Ovary (tissue), 9 donors: ENCODE data around the gene GJE1. TPM values are rescaled to one million over a fixed set of nuclear protein-coding genes. Genes with fewer than 3 reads are reported as not detected.

Experiments used
- DNase-seq, 5 donors: peaks; one replicate each; pipeline ENCODE4 v3.0.0-alpha.2; 2019 to 2020
- H3K27ac ChIP-seq, 2 donors: fragments of 200-600 bp; one replicate each; pipeline versions ENCODE4 v1.5.1 to v1.8.0; 2019 to 2022
- H3K27me3 ChIP-seq: fragments of 200-600 bp; one replicate; pipeline ENCODE4 v1.8.0; 2022
- H3K36me3 ChIP-seq: fragments of 200-600 bp; sonication (generic); one replicate; pipeline ENCODE4 v1.5.1; 2019
- H3K4me1 ChIP-seq: one replicate; pipeline ENCODE4 v1.8.1; 2013; ENCODE audit warnings: mild to moderate bottlenecking, moderate library complexity; ENCODE audit not compliant: insufficient read depth
- H3K4me3 ChIP-seq: fragments of 200-600 bp; sonication (generic); one replicate; pipeline ENCODE4 v1.5.1; 2017
- H3K9me3 ChIP-seq, 2 donors: fragments of 200-600 bp in 1 of 2; sonication (generic) in 1 of 2; one replicate each; pipeline versions ENCODE4 v1.5.1 to v1.8.1; 2013 to 2019; ENCODE audit warnings: mild to moderate bottlenecking in 1 of 2, moderate library complexity in 1 of 2
- EP300 ChIP-seq: sonication (generic); formaldehyde crosslinking; IDR thresholded peaks from one replicate; pipeline ENCODE4 v1.6.1; 2017; ENCODE audit warnings: antibody characterized with exemption
- POLR2A ChIP-seq: fragments of 450-650 bp; IDR thresholded peaks from one replicate; pipeline ENCODE4 v1.6.1; 2017; ENCODE audit warnings: antibody characterized with exemption, mild to moderate bottlenecking, moderate library complexity
- WGBS, 3 donors: extraction: QIAGEN DNeasy Blood & Tissue Kit in 1 of 3; methylation state at CpG; one replicate each; pipeline versions ENCODE4 v1.1.5 to v1.1.7; 2013 to 2017; 5-methylcytosine and 5-hydroxymethylcytosine counted together
- intact Hi-C, 4 donors: fragments of 100-400 bp; cut with DNase I; formaldehyde crosslinking; loops; one replicate each; pipeline versions ENCODE4 v1.11.0 to v1.15.1; 2022 to 2023
- polyA plus RNA-seq, 2 donors: library from polyadenylated mRNA; stranded (reverse); fragments of 200-250 nt in 1 of 2; fragments of 350-450 nt in 1 of 2; fragmentation: Illumina TruSeq in 1 of 2; extraction: RNeasy Lipid Tissue Mini Kit (QIAGEN cat#74804) in 1 of 2; gene quantifications; one replicate each; pipeline ENCODE4 v1.2.3, GENCODE V29; 2013 to 2014
- total RNA-seq, 7 donors: library from RNA; depleted of rRNA in 2 of 7; stranded (reverse); fragments of >200 nt in 2 of 7; fragmentation: NEBNext Ultra II Directional in 3 of 7; extraction: Animal tissue kit (Norgen Biotek cat#: 25700) in 3 of 7; gene quantifications; one replicate each; pipeline versions ENCODE4 v1.1.0 to v1.2.4, GENCODE V29; 2016 to 2023
- TF ChIP-seq, protein P1 (sequence below), 3 donors: fragments of 450-650 bp in 2 of 3; fragments of 200-600 bp in 1 of 3; IDR thresholded peaks; one replicate each; pipeline versions ENCODE4 v1.5.1 to v1.8.0; 2016 to 2022; ENCODE audit warnings: antibody characterized with exemption in 3 of 3, mild to moderate bottlenecking in 1 of 3
- donor health status: DM: no; HTN: no; CAD: no; lungs with moderate emphysema.
- donor health status: DM: no; HTN: no; CAD: no.
- donor health status: Bipolar disorder and iron deficiency.
- donor health status: DM: yes; HTN: yes; CAD: no.
- donor health status: DM: no; HTN: no; CAD: no.
- donor health status: DM: yes; HTN: yes; CAD: no.

GJE1 gene
- total and polyA plus RNA-seq, 9 donors, result not detected

GRCh38 chr6:142112451-142113061 lies 20.2 kb upstream of the GJE1 start:
- Histone ChIP-seq H3K4me3 (no peak overlapping the region), H3K4me1 (no peaks in the 10 kb centered on the region), H3K36me3 (no peaks in the 10 kb centered on the region), H3K9me3 (no peaks in the 10 kb centered on the region), H3K27ac (no peak overlapping the region), H3K27me3 (no peaks in the 10 kb centered on the region)
- peak; percentile 23 to 68 (median 53) for DNase-seq
- 0 to 1% (median 0%) methylated on average over 4 of the region's 4 CpGs for WGBS, 3 donors
- TF ChIP-seq, protein P1, sequence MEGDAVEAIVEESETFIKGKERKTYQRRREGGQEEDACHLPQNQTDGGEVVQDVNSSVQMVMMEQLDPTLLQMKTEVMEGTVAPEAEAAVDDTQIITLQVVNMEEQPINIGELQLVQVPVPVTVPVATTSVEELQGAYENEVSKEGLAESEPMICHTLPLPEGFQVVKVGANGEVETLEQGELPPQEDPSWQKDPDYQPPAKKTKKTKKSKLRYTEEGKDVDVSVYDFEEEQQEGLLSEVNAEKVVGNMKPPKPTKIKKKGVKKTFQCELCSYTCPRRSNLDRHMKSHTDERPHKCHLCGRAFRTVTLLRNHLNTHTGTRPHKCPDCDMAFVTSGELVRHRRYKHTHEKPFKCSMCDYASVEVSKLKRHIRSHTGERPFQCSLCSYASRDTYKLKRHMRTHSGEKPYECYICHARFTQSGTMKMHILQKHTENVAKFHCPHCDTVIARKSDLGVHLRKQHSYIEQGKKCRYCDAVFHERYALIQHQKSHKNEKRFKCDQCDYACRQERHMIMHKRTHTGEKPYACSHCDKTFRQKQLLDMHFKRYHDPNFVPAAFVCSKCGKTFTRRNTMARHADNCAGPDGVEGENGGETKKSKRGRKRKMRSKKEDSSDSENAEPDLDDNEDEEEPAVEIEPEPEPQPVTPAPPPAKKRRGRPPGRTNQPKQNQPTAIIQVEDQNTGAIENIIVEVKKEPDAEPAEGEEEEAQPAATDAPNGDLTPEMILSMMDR (IDR thresholded peaks at IDR 0.05), result peak in 2 of 3 donors; percentile 27 to 36
- no peak for TF ChIP-seq EP300
- intact Hi-C loops, result no loop called here

DNA sequence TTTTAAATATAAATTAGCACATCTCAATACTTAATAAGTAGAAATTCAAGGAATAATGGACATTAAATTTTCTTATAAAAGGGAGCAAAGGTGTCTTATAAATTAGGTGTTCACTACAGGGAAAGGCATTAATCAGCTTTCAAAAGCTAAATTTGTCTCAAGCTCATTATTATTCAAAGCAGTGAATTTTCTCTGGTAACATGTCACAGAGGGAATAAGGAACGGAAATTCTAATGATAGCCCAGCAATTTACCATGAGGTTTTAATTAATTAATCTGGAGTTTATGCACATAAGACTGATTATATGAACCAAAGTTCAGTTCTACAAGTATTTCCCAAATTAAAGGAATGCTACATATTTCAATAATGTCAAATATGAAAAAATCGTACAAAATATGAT lies 15.4 kb upstream of the GJE1 start:
- no peaks in the 10 kb centered on the region for H3K36me3 ChIP-seq
- intact Hi-C loops, result no loop called here

GRCh38 chr6:142118328-142118727 lies 14.4 kb upstream of the GJE1 start:
- Histone ChIP-seq H3K4me3 (no peak overlapping the region), H3K27me3 (no peaks in the 10 kb centered on the region), H3K27ac (no peak overlapping the region), H3K9me3 (no peaks in the 10 kb centered on the region), H3K36me3 (no peaks in the 10 kb centered on the region), H3K4me1 (no peaks in the 10 kb centered on the region)
- WGBS, 3 donors, result 54 to 71% (median 67%) methylated on average over 3 of the region's 3 CpGs
- intact Hi-C loops, result no loop called here
- no peak for DNase-seq
- TF ChIP-seq, protein P1 (IDR thresholded peaks at IDR 0.05), result no peak
- TF ChIP-seq POLR2A, result no peak
- TF ChIP-seq EP300, result no peak

More for the DNA sequence above, 15.4 kb upstream of the GJE1 start:
- Histone ChIP-seq H3K4me1 (no peaks in the 10 kb centered on the region), H3K9me3 (no peaks in the 10 kb centered on the region), H3K4me3 (no peak overlapping the region), H3K27me3 (no peaks in the 10 kb centered on the region), H3K27ac (no peak overlapping the region)
- no peak for DNase-seq
- TF ChIP-seq POLR2A, result no peak
- no peak for TF ChIP-seq EP300
- TF ChIP-seq, protein P1 (IDR thresholded peaks at IDR 0.05), result no peak
- 67 to 70% (median 70%) methylated on average over 2 of the region's 2 CpGs for WGBS, 3 donors

DNA sequence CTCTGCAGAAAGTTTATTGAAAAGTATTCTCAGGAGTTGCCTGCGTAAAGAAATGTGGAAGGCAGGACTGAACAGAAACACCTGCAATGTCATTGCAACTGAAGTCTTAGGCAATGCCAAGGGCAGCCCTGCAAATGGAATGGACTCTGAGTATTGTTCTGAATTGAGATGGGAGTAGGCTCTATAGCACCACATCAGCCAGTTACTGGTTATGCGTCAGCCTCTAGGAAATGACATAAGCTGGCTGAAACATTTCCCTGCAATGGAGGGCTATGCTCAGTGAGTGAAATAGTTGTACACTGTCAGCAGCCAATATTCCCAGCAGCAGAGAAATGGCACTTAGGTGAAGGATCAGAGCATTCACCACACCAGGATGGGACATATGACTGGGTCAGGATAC lies 13.8 kb upstream of the GJE1 start:
- WGBS, 3 donors, result 84 to 95% (median 88%) methylated on average over 2 of the region's 2 CpGs
- intact Hi-C loops, result no loop called here
- Histone ChIP-seq H3K36me3 (no peaks in the 10 kb centered on the region), H3K27ac (no peak overlapping the region), H3K4me3 (no peak overlapping the region), H3K27me3 (no peaks in the 10 kb centered on the region), H3K9me3 (no peaks in the 10 kb centered on the region), H3K4me1 (no peaks in the 10 kb centered on the region)
- no peak for TF ChIP-seq POLR2A
- no peak for TF ChIP-seq EP300
- TF ChIP-seq, protein P1 (IDR thresholded peaks at IDR 0.05), result no peak
- DNase-seq, result no peak
